ENCODE results near the gene BCL11A. TPM values are rescaled to one million over a fixed set of nuclear protein-coding genes. Genes with fewer than 3 reads are reported as not detected.
A peak's percentile ranks its signal among the peaks of the same experiment; 100 is the strongest.

Gene BCL11A
- total and polyA plus RNA-seq, 2 donors from 2014 or later, result 1.4 to 8.7 TPM

GRCh38 chr2:60469536-60470317 is 83.7 kb downstream of the BCL11A start:
- no peak overlapping the region for H3K4me3 ChIP-seq (ENCODE audit: low read length in 3 of 3)
- H3K27me3 ChIP-seq (ENCODE audit: control insufficient read depth, insufficient read depth, low read length), result no peaks in the 10 kb centered on the region
- no peak for FAIRE-seq
- no peaks in the 10 kb centered on the region for H3K36me3 ChIP-seq (ENCODE audit: control insufficient read depth in 2 of 3, insufficient read depth in 3 of 3, low read length in 3 of 3)
- no peaks in the 10 kb centered on the region for H3K9me3 ChIP-seq (ENCODE audit: control insufficient read depth in 2 of 3, insufficient read depth in 1 of 3, low read length in 3 of 3)
- no peaks in the 10 kb centered on the region for H3K4me1 ChIP-seq (ENCODE audit: control insufficient read depth in 2 of 3, insufficient read depth in 2 of 3, low read depth in 1 of 3, low read length in 3 of 3)
- TF ChIP-seq, protein P1, sequence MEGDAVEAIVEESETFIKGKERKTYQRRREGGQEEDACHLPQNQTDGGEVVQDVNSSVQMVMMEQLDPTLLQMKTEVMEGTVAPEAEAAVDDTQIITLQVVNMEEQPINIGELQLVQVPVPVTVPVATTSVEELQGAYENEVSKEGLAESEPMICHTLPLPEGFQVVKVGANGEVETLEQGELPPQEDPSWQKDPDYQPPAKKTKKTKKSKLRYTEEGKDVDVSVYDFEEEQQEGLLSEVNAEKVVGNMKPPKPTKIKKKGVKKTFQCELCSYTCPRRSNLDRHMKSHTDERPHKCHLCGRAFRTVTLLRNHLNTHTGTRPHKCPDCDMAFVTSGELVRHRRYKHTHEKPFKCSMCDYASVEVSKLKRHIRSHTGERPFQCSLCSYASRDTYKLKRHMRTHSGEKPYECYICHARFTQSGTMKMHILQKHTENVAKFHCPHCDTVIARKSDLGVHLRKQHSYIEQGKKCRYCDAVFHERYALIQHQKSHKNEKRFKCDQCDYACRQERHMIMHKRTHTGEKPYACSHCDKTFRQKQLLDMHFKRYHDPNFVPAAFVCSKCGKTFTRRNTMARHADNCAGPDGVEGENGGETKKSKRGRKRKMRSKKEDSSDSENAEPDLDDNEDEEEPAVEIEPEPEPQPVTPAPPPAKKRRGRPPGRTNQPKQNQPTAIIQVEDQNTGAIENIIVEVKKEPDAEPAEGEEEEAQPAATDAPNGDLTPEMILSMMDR (IDR thresholded peaks at IDR 0.05; ENCODE audit: borderline replicate concordance, extremely low read depth, insufficient read depth), result no peak
- intact Hi-C loops (cut with DNase I), result no loop called here
- H3K27ac ChIP-seq (ENCODE audit: low read depth in 2 of 2, low read length in 2 of 2), result no peak overlapping the region
- H3K9ac ChIP-seq (ENCODE audit: low read length in 3 of 3), result no peak overlapping the region
- DNase-seq, result no peak

GRCh38 chr2:60468382-60469085 is 84.9 kb downstream of the BCL11A start:
- H3K4me1 ChIP-seq (ENCODE audit: control insufficient read depth in 2 of 3, insufficient read depth in 2 of 3, low read depth in 1 of 3, low read length in 3 of 3), result no peaks in the 10 kb centered on the region
- no peak overlapping the region for H3K9ac ChIP-seq (ENCODE audit: low read length in 3 of 3)
- TF ChIP-seq, protein P1 (IDR thresholded peaks at IDR 0.05; ENCODE audit: borderline replicate concordance, extremely low read depth, insufficient read depth), result no peak
- H3K27ac ChIP-seq (ENCODE audit: low read depth in 2 of 2, low read length in 2 of 2), result no peak overlapping the region
- no peaks in the 10 kb centered on the region for H3K9me3 ChIP-seq (ENCODE audit: control insufficient read depth in 2 of 3, insufficient read depth in 1 of 3, low read length in 3 of 3)
- H3K36me3 ChIP-seq (ENCODE audit: control insufficient read depth in 2 of 3, insufficient read depth in 3 of 3, low read length in 3 of 3), result no peaks in the 10 kb centered on the region
- no peak overlapping the region for H3K4me3 ChIP-seq (ENCODE audit: low read length in 3 of 3)
- FAIRE-seq, result no peak
- intact Hi-C loops (cut with DNase I), result no loop called here
- DNase-seq, result peak in 1 of 5 donors; percentile 33
- H3K27me3 ChIP-seq (ENCODE audit: control insufficient read depth, insufficient read depth, low read length), result no peaks in the 10 kb centered on the region

DNA sequence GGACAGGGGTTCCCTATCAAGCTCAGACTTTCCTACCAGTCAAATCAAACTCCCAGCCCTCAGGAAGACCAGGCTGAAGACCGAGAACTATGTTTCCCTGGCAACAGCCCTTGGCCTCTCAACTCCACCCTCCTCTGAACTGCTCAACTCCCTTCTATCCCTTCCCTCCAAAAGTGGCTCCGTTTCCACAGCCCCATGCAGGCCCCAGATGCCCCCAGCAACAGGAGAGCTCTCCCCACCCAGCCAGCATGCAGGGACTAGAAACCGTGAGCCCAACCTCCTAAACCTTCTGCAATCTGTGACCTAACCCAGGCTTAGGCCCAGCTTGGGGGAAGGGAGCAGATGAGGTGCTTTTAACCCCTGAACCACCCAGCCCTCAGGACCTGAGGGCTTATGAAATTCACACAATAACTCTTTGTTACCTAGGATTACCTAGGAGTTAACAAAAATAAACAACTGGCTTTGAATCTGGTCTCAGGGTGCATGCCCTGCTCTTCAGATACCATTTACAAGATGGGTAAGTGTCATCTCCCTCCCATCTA is 87.2 kb downstream of the BCL11A start:
- Histone ChIP-seq H3K27me3 (ENCODE audit: control insufficient read depth, insufficient read depth, low read length) (no peaks in the 10 kb centered on the region), H3K9ac (ENCODE audit: low read length in 3 of 3) (no peak overlapping the region), H3K4me3 (ENCODE audit: low read length in 3 of 3) (no peak overlapping the region), H3K4me1 (ENCODE audit: control insufficient read depth in 2 of 3, insufficient read depth in 2 of 3, low read depth in 1 of 3, low read length in 3 of 3) (no peaks in the 10 kb centered on the region), H3K27ac (ENCODE audit: low read depth in 2 of 2, low read length in 2 of 2) (no peak overlapping the region), H3K9me3 (ENCODE audit: control insufficient read depth in 2 of 3, insufficient read depth in 1 of 3, low read length in 3 of 3) (no peaks in the 10 kb centered on the region), H3K36me3 (ENCODE audit: control insufficient read depth in 2 of 3, insufficient read depth in 3 of 3, low read length in 3 of 3) (no peaks in the 10 kb centered on the region)
- no peak for DNase-seq
- no peak for FAIRE-seq
- intact Hi-C loops (cut with DNase I), result no loop called here
- TF ChIP-seq, protein P1 (IDR thresholded peaks at IDR 0.05; ENCODE audit: borderline replicate concordance, extremely low read depth, insufficient read depth), result no peak

All from kidney (tissue), 14 donors.